Measurements from ENCODE around the gene DGKG. TPM values are rescaled to one million over a fixed set of nuclear protein-coding genes. Genes with fewer than 3 reads are reported as not detected.
A peak's percentile ranks its signal among the peaks of the same experiment; 100 is the strongest.

The DGKG gene
- total and polyA plus RNA-seq, 8 donors: 0.12 to 26.3 (median 2.7) TPM

DNA sequence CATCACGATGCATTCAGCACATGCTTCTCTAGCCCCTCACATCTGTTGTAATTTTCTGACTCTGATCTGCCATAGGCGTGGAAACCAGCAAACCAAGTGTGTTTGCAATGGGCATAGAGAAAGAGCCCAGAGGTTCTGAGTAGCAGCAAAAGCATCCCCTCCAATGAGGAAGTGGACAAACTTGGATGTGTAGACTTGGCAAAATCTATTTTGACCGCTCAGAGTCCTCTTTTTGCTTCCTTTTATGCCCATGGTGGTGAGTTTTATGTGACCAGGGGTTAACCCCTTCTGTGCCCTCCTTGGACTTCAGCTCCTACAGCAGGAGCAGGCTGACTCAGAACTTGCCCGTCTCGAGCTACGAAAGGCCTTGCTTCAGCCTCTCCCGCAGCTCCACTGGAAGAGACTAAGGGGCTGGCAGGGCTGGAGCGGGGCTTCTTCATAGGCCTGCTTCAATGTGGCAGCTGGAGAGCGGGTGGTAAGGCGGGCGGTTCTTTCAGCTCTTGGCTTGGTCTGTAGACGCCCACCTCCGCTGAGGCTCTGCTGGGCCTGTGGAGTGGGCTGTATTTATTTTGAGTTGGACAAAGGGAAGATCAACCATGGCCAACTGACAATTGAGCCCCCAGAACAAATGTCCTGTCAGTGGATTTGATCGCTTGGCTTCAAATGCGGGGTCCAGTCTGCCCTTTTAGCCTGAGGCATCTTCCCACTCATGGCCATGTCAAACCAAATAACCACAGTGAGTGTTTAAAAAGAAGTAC, 246.6 kb downstream of the DGKG start:
- Histone ChIP-seq H3K27me3 (peaks cover 0 to 49% (median 0%) of the 10 kb centered on the region in 3 donors), H3K4me3 (no peak overlapping the region), H3K36me3 (no peaks in the 10 kb centered on the region), H3K4me1 (peaks cover 4 to 6% (median 4%) of the 10 kb centered on the region in 4 donors), H3K9me3 (no peaks in the 10 kb centered on the region), H3K27ac (no peak overlapping the region)
- TF ChIP-seq POLR2A (IDR thresholded peaks at IDR 0.05): no peak
- TF ChIP-seq EP300 (IDR thresholded peaks at IDR 0.05): no peak
- no peak for TF ChIP-seq POLR2AphosphoS5 (IDR thresholded peaks at IDR 0.05)
- TF ChIP-seq, protein P1, sequence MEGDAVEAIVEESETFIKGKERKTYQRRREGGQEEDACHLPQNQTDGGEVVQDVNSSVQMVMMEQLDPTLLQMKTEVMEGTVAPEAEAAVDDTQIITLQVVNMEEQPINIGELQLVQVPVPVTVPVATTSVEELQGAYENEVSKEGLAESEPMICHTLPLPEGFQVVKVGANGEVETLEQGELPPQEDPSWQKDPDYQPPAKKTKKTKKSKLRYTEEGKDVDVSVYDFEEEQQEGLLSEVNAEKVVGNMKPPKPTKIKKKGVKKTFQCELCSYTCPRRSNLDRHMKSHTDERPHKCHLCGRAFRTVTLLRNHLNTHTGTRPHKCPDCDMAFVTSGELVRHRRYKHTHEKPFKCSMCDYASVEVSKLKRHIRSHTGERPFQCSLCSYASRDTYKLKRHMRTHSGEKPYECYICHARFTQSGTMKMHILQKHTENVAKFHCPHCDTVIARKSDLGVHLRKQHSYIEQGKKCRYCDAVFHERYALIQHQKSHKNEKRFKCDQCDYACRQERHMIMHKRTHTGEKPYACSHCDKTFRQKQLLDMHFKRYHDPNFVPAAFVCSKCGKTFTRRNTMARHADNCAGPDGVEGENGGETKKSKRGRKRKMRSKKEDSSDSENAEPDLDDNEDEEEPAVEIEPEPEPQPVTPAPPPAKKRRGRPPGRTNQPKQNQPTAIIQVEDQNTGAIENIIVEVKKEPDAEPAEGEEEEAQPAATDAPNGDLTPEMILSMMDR (IDR thresholded peaks at IDR 0.05): no peak
- DNase-seq: no peak
- WGBS, 5 donors: 87 to 94% (median 92%) methylated on average over 15 of the region's 15 CpGs
- intact Hi-C loops (cut with DNase I; ENCODE audit: low total_unique reads): no loop called here

DNA sequence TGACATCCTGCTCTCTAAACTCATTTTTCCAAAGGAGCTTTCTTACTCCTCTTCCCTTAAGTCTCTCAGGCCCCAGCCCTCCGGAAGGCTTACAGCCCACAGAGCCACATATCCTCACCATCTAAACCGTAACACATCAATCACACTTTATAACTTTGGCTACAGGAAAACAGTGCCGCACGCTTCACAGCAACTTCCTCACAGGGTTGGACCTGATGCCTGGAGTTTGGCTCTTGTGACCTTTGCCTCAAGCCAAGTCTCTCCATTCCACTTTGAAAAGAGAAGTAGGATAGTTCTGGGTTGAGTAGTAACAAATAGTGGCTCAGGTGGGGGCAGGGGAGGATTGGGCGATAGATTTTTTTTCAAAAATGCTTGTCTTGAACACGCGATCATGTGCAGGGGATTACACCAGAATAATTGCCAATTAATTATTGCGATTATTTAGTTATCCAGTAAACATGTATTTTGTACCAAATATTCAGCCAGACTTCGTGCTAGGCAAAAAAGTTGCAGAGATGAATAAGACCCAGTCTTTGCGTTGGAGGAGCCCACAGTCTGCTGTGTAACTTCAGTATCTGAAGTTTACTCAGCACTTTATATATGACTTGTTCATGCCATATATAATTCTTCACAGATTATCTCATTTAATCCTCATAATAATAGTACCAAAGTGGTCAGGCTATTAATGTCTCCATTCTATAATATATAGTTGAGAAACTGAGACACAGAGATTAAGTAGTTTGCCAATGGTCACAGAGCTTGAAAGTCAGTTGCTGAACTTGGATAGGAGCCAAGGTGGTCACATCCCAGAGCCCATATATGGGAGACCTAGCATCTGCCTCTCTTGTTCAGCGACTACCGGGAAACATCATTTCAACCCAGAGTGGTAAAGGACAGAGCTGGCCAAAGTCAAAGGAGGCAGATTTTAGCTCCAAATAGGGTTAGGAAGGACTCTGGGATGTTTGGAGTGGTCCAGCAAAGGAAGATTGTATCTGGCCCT, 250.8 kb downstream of the DGKG start:
- H3K4me3 ChIP-seq: no peak overlapping the region
- no peak for TF ChIP-seq EP300 (IDR thresholded peaks at IDR 0.05)
- TF ChIP-seq, protein P1 (IDR thresholded peaks at IDR 0.05): no peak
- no peak for TF ChIP-seq POLR2AphosphoS5 (IDR thresholded peaks at IDR 0.05)
- no peak for TF ChIP-seq POLR2A (IDR thresholded peaks at IDR 0.05)
- H3K27me3 ChIP-seq: peaks cover 0 to 76% (median 0%) of the 10 kb centered on the region in 3 donors
- intact Hi-C loops (cut with DNase I; ENCODE audit: low total_unique reads): no loop called here
- no peaks in the 10 kb centered on the region for H3K36me3 ChIP-seq
- no peak for DNase-seq
- H3K9me3 ChIP-seq: no peaks in the 10 kb centered on the region
- 59 to 75% (median 70%) methylated on average over 12 of the region's 12 CpGs for whole genome bisulfite sequencing, 5 donors
- peaks cover 28 to 41% (median 37%) of the 10 kb centered on the region in 4 donors for H3K4me1 ChIP-seq
- peak overlapping the region in 1 of 5 donors; percentile 83 for H3K27ac ChIP-seq

DNA sequence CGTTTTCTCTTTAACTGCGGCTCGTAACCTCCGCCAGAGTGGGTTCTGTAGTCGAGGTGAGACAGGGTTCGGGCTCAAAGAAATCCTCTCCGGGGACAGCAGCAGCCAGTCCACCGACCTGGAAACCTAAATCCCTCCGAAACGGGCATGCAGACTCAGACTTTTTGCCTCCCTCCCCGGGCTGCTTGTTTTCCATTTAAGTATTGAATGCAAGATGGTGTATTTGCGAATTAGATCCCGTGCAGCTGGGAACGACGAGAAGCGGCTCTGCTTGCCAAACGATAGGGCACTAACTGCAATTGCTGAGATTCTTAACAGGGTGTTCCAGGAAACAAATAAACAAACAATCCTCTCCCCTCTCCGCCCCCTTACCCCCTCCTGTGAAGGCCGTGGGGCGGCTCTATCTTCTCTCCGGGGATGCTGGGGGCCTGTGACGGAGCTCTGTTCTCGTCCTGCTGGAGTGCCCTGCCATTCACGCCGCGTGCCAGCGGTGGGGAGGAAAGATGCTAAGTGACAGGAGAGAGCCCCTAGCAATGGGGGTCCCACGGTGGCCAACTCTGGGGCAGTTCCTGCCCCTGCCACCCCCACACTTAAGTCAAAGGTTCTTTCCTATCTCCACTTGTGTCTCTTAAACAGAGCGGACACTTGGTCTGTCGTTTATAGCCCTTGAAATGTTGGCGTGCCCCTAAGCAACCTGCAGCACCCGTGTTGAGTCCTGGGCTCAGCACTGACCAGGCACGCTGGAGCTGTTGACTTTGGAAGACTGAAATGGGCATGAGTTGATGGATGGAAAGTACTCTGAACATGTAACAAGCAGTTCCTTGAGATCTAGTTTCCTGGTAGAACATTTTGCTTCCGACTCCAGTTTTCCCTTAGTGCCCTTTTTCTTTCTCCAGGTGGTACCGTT, 251.9 kb downstream of the DGKG start:
- Histone ChIP-seq H3K27me3 (peaks cover 0 to 77% (median 0%) of the 10 kb centered on the region in 3 donors), H3K4me1 (peaks cover 28 to 41% (median 37%) of the 10 kb centered on the region in 4 donors), H3K4me3 (peak overlapping the region; percentile 66 to 84 (median 78)), H3K27ac (peak overlapping the region; percentile 65 to 89 (median 83)), H3K36me3 (no peaks in the 10 kb centered on the region), H3K9me3 (no peaks in the 10 kb centered on the region)
- TF ChIP-seq, protein P1 (IDR thresholded peaks at IDR 0.05): no peak
- no peak for TF ChIP-seq POLR2A (IDR thresholded peaks at IDR 0.05)
- DNase-seq: peak; percentile 34 to 72
- intact Hi-C loops (cut with DNase I; ENCODE audit: low total_unique reads): no loop called here
- 2 to 8% (median 6%) methylated on average over 35 of the region's 35 CpGs for WGBS, 5 donors
